Renal pelvis (tissue), 12 donors: Measurements from ENCODE around the gene OXLD1. TPM values are rescaled to one million over a fixed set of nuclear protein-coding genes. Genes with fewer than 3 reads are reported as not detected.

ENCODE experiments used
- DNase-seq: peaks from one replicate; pipeline ENCODE4 v3.0.0-alpha.2; 2013
- long read RNA-seq, 16 experiments: transcript quantifications; one replicate each; lab custom pipeline, GENCODE V29; 2026
- polyA plus RNA-seq, 3 donors: library from polyadenylated mRNA; unstranded; fragments of 120-200 nt; gene quantifications; one replicate each; pipeline ENCODE4 v1.2.1, GENCODE V29; 2013; ENCODE audit not compliant: insufficient read length in 3 of 3

OXLD1 gene
- 10 to 100 TPM; 18.9 to 24.0 (median 22.3) TPM for polyA plus RNA-seq
- long read RNA-seq, donor 1, transcript OXLD1-206 (1 exons, 1,600 nt) = major isoform, 21 of 34 reads
- long read RNA-seq, donor 1, transcript OXLD1-201 (2 exons, 620 nt) = minor isoform, 8 of 34 reads
- long read RNA-seq, donor 1, partial matches to known transcripts = 0 of 34 reads
- long read RNA-seq, donor 1, other reads (novel, unspliced or antisense) = 0 of 34 reads
- long read RNA-seq, donor 2, transcript OXLD1-206 (1 exons, 1,600 nt) = major isoform, 26 of 43 reads
- long read RNA-seq, donor 2, transcript OXLD1-201 (2 exons, 620 nt) = minor isoform, 5 of 43 reads
- long read RNA-seq, donor 2, transcript OXLD1-207 (2 exons, 821 nt) = minor isoform, 9 of 43 reads
- long read RNA-seq, donor 2, partial matches to known transcripts = 0 of 43 reads
- long read RNA-seq, donor 2, other reads (novel, unspliced or antisense) = 0 of 43 reads
- long read RNA-seq, donor 3, transcript OXLD1-201 (2 exons, 620 nt) = minor isoform, 6 of 60 reads
- long read RNA-seq, donor 3, transcript OXLD1-206 (1 exons, 1,600 nt) = major isoform, 27 of 60 reads
- long read RNA-seq, donor 3, partial matches to known transcripts = 0 of 60 reads
- long read RNA-seq, donor 3, other reads (novel, unspliced or antisense) = 21 of 60 reads
- long read RNA-seq, donor 4, transcript OXLD1-206 (1 exons, 1,600 nt) = major isoform, 23 of 48 reads
- long read RNA-seq, donor 4, transcript OXLD1-207 (2 exons, 821 nt) = minor isoform, 14 of 48 reads
- long read RNA-seq, donor 4, transcript OXLD1-201 (2 exons, 620 nt) = minor isoform, 8 of 48 reads
- long read RNA-seq, donor 4, partial matches to known transcripts = 0 of 48 reads
- long read RNA-seq, donor 4, other reads (novel, unspliced or antisense) = 0 of 48 reads
- long read RNA-seq, donor 5, transcript OXLD1-207 (2 exons, 821 nt) = minor isoform, 5 of 23 reads
- long read RNA-seq, donor 5, transcript OXLD1-206 (1 exons, 1,600 nt) = major isoform, 11 of 23 reads
- long read RNA-seq, donor 5, partial matches to known transcripts = 0 of 23 reads
- long read RNA-seq, donor 5, other reads (novel, unspliced or antisense) = 0 of 23 reads
- long read RNA-seq, donor 6, transcript OXLD1-206 (1 exons, 1,600 nt) = major isoform, 20 of 28 reads
- long read RNA-seq, donor 6, transcript OXLD1-207 (2 exons, 821 nt) = minor isoform, 6 of 28 reads
- long read RNA-seq, donor 6, partial matches to known transcripts = 0 of 28 reads
- long read RNA-seq, donor 6, other reads (novel, unspliced or antisense) = 0 of 28 reads
- long read RNA-seq, donor 7, transcript OXLD1-206 (1 exons, 1,600 nt) = major isoform, 29 of 61 reads
- long read RNA-seq, donor 7, transcript OXLD1-201 (2 exons, 620 nt) = minor isoform, 8 of 61 reads
- long read RNA-seq, donor 7, transcript OXLD1-207 (2 exons, 821 nt) = minor isoform, 10 of 61 reads
- long read RNA-seq, donor 7, partial matches to known transcripts = 0 of 61 reads
- long read RNA-seq, donor 7, other reads (novel, unspliced or antisense) = 5 of 61 reads
- long read RNA-seq, donor 8, transcript OXLD1-206 (1 exons, 1,600 nt) = major isoform, 6 of 13 reads
- long read RNA-seq, donor 8, partial matches to known transcripts = 0 of 13 reads
- long read RNA-seq, donor 8, other reads (novel, unspliced or antisense) = 0 of 13 reads
- long read RNA-seq, donor 9, transcript OXLD1-206 (1 exons, 1,600 nt) = major isoform, 35 of 54 reads
- long read RNA-seq, donor 9, transcript OXLD1-207 (2 exons, 821 nt) = minor isoform, 10 of 54 reads
- long read RNA-seq, donor 9, partial matches to known transcripts = 0 of 54 reads
- long read RNA-seq, donor 9, other reads (novel, unspliced or antisense) = 0 of 54 reads
- long read RNA-seq, donor 10, transcript OXLD1-206 (1 exons, 1,600 nt) = major isoform, 18 of 29 reads
- long read RNA-seq, donor 10, transcript OXLD1-207 (2 exons, 821 nt) = minor isoform, 5 of 29 reads
- long read RNA-seq, donor 10, partial matches to known transcripts = 0 of 29 reads
- long read RNA-seq, donor 10, other reads (novel, unspliced or antisense) = 0 of 29 reads
- long read RNA-seq, donor 11, transcript OXLD1-206 (1 exons, 1,600 nt) = major isoform, 14 of 23 reads
- long read RNA-seq, donor 11, partial matches to known transcripts = 0 of 23 reads
- long read RNA-seq, donor 11, other reads (novel, unspliced or antisense) = 0 of 23 reads
- long read RNA-seq, donor 12, transcript OXLD1-201 (2 exons, 620 nt) = minor isoform, 6 of 47 reads
- long read RNA-seq, donor 12, transcript OXLD1-206 (1 exons, 1,600 nt) = major isoform, 28 of 47 reads
- long read RNA-seq, donor 12, transcript OXLD1-207 (2 exons, 821 nt) = minor isoform, 10 of 47 reads
- long read RNA-seq, donor 12, partial matches to known transcripts = 0 of 47 reads
- long read RNA-seq, donor 12, other reads (novel, unspliced or antisense) = 0 of 47 reads
- long read RNA-seq, donor 13, transcript OXLD1-206 (1 exons, 1,600 nt) = major isoform, 16 of 20 reads
- long read RNA-seq, donor 13, partial matches to known transcripts = 0 of 20 reads
- long read RNA-seq, donor 13, other reads (novel, unspliced or antisense) = 0 of 20 reads
- long read RNA-seq, donor 14 = 0 reads
- long read RNA-seq, donor 15 = 0 reads
- long read RNA-seq, donor 16, transcript OXLD1-207 (2 exons, 821 nt) = minor isoform, 5 of 33 reads
- long read RNA-seq, donor 16, transcript OXLD1-206 (1 exons, 1,600 nt) = major isoform, 22 of 33 reads
- long read RNA-seq, donor 16, partial matches to known transcripts = 0 of 33 reads
- long read RNA-seq, donor 16, other reads (novel, unspliced or antisense) = 0 of 33 reads

DNA sequence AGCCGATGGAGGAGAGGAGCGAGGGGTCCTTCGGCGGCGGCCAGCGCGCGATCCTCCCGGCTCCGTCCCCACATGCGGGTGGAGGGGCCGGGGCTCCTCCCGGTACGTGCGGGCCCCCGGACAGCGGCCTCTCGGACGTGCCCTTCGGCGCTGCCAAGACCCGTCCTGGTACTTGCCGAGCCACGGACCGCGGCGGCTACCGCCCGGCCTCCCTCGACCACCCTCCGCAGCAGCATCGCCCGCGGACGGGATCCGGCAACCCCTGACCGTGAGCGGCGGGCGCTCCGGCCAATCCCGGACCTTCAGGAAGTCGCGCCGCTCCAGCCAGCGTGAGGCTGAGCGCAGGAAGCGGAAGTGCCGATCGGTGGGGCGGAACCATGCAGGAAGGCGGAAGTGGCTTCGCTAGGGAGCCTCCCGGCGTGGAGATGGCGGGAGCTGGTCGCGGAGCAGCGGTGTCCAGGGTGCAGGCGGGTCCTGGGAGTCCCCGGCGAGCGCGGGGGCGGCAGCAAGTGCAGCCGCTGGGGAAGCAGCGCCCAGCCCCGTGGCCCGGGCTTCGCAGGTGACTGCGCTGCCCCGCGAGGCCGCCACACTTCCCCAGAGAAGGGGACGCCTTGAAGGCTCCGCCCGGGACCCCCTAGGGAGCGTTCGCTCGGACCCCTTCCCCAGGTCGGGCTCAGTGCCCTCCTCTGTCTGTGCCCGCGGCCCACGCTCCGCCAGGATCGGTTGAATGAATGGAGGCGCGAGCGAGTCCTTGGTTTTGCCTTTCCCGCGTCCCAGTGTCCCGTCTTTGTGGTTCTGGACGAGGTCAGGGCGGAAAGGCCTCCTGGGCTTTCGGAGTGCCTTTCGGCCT is at the start of gene OXLD1, which contains the start of gene CCDC137:
TSS of gene OXLD1 (minus strand) at position 264 of the 850 bp plus-strand sequence. CDS start at position 236, 28 bp downstream.
TSS of gene CCDC137 (plus strand) at position 396 of the 850 bp plus-strand sequence. CDS start at position 426, 30 bp downstream.
- peak; percentile 96 for DNase-seq

DNA sequence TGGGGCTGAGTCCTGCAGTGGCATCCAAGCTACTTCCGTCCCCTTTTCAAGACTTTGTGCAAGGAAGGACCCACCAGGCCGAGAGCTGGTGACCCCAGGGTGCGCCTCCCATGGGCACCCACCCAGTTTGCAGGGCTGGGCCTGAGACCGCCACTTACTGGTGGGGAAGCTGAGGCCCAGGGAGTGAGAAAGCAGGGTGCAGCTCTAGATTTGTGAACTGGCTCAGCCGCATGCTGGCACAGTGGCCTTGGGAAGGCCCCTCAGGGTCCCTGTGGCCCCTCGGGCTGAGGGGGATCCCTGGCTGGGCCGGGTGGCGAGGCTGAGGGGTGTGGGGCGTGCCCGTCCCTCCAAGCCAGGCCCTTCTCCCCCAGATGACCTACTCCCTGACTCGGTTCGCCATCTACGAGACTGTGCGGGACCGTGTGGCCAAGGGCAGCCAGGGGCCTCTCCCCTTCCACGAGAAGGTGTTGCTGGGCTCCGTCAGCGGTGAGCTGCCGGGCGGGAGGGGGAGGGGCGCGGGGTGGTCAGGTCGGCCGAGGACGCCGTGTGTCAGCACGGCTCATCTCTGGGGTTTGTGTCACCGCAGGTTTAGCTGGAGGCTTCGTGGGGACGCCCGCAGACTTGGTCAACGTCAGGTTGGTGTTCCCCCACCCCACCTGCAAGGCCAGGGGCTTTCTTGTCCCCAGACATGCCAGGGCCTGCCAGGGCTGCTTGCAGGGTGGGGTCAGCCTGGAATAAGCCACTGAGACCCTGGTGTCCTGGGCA is 48.9 kb upstream of the OXLD1 start:
- no peak for DNase-seq

DNA sequence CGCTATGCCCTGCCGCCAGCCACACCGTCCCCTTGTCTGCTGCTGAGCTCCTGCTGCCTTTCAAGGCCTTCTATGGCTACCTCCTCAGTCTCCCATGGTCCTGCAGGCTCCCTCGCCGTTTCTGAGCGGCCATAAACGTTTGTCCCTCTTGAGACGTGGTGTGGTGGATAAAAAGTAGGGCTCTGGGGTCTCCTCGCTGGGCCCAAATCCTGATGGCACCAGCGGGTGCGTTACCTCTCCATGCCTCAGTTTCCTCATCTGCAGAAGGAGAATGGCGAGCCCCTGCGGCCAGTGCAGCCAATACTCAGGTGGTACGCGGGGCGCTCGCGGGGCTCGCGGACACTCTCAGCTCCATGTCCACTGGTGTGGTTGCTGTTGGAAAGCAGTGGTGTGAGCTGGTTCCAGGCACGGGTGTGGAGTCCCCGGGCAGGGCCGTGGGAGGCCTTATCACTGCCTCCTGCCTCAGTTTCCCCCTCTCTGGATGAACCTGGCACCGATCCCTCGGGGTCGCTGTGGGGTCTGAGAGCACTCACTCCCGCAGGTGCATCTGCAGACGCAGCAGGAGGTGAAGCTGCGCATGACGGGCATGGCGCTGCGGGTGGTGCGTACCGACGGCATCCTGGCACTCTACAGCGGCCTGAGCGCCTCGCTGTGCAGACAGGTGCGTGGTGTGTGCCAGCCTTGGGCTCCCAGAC is 48.2 kb upstream of the OXLD1 start:
- no peak for DNase-seq

DNA sequence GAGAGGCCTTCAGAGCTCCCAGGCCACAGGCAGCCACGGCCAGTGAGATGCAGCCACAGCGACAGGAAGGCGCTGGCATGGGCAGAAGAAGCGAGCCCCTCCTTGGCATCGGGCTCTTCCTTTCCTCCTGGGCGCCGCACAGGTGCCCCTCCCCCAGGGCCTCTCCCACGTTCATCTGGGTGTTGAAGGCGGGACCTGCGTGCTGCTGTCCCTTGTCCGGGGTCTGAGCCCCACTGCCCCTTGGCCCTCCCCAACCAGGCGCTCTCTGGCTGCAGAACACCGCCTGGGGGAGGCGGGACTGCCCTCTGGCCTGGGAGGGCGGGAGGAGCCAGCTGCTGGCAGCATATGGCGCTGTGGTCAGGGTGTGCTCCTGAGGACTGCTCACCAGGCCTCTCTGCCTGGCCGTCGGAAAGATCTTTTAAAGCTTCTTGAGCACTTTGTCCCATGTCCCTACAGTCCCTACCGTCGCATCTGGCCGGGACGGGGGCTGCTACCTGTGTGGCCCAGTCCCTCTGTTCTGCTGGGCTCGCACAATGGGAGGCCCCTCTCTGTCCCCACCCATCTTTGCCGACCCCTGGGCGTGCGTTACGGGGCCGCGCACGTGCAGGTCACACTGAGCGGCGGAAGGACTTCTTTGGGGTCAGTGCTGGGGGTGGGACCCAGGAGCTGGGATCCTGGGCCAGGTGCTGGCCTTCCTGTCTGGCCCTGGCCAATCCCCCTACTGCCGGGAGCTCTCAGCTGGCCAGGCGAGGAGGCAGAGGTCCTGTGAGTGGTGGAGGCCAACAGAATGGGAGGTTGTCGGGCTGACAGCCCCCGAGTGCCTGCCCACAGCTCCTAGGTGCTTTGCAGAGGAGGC is 47.4 kb upstream of the OXLD1 start:
- DNase-seq = no peak

DNA sequence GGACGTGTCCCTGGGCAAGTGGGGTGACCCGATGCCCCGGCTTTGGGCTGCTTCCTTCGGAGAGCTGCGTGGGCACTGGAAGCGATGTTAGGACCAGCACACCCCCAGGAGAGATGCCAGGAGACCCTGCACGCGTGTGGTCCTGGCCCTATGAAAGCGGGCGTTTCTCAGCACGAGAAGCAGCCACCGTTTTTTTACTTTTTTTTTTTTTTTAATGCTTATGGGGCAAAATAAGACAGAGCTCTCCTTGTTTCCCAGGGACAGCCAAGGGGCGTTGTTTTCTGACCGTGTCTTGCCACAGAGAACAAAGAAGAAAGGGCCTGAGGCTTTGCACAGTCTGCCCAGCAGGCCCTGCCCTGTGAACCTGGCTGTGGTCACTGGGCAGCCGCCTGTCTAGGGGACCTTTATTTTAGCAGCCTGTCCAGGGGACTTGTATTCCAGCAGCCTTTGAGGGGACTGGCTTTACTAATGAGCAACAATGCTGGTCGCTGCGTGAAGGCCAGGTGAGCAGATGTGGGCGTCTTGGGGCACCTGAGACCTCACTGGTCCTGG is 46.7 kb upstream of the OXLD1 start:
- DNase-seq = no peak

DNA sequence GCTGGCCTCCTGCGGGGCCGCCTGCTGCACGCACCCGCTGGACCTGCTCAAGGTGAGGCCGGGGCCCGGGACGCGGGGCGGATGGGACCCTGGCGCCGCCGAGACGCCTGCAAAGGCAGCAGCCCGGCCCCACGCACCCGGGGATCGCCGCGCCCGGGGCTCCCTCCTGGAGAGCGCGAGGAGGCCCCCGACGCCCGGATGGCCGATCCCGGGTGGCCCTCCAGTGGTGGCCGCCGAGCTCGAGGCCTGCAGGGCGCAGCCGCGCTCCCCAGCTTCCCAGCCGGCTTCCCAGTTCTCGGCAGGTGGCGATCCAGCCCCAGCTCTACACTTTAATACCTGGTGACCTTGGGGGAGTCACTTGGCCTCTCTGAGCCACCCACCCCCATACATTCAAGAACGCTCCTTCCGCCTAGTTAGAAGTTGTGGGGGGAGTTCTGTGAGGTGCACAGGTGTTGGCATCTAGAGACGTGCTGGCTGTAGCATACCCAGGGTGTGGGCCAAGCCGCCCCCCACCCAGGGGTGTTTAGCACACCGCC is 46.1 kb upstream of the OXLD1 start:
- no peak for DNase-seq

DNA sequence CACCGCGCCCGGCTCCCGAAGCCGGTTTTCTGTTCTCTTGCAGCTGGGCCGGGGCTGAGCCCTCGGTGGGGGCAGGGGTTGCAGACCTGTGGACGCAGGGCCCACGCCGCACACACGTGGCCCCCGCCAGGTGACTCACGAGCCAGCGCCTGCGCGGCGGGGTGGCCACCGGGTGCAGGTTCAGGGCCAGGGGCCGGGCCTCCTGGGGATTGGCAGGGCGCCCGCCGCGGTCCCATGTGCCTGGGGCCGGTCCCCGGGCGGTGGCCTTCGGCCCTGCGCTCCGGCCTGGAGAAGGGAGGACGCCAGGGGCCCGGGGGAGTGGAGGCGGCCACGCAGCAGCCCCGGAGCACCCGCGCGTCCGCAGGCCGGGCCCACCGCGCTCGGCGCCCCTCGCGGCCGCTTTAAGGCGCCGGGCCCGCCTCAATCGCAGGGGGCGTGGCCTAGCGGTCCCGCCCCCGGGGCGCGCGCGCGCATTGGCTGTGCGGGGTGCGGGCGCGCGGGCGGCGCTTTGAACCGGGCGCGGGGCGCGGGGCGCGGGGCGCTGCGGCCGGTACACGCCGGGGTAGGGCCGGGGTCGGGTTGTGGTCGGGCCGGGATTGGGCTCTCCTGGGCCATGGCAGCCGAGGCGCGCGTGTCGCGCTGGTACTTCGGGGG is 45.5 kb upstream of the OXLD1 start, which contains the start of gene SLC25A10:
TSS of gene SLC25A10 (plus strand) at position 471 of the 654 bp plus-strand sequence. CDS start at position 614, 143 bp downstream.
- DNase-seq = peak; percentile 75

DNA sequence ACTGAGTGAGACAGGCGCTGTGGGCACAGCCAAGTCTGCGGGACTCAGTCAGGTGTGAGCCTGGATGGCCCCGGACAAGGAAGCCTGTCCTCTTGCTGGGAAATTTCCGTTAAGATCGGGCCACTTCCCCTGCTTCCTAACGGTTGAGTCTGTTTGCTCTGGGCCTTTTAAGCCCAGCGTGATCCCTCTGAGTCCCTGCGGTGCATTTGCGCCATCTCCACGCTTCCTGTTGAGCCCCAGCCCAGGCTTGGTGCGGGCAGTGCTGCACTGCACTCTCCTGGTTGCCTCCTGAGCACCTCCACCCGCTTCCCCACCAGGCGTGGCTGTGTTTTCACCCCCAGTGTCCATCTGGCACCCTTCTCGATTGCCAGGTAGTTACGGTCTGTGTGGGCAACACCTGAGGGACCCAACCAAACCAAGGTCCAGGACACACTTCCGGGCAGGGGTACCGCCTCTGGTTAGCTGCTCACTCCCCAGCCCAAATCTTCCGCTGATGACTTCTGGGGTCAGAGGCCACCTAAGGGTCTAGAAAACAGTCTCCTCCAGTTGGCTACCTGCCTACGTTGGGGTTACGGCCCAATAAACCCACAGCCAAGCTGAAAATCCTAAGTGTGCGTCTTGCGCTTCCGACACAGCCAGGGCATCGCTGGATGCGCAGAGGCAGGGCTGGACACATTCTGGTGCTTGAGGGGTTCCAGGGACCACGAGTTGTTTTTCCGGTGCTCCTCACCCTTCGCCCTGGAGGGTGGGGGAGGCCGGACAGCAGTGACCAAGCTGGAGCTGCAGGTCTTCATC is 44.3 kb upstream of the OXLD1 start:
- no peak for DNase-seq

DNA sequence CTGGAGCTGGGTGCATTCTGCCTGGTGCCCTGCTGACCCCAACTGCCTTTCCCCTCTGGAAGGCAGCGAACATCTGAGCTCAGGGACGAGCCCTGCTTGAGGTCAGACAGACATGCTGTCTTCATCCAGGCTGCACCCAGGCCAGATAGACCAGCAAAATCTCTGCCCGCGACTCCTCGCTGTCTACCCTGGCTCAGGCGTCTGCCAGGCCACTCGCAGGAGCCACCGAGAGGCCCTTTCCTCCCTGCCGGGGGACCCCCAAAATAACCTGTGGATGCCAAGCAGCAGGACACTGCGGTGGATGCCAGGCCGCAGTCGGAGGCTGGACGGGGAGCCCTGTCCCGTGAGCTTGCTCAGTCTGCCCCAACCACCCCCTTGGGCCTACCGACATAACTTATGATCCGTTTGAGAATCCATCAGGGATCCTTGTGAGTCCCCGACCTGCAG is 42.4 kb upstream of the OXLD1 start:
- no peak for DNase-seq

DNA sequence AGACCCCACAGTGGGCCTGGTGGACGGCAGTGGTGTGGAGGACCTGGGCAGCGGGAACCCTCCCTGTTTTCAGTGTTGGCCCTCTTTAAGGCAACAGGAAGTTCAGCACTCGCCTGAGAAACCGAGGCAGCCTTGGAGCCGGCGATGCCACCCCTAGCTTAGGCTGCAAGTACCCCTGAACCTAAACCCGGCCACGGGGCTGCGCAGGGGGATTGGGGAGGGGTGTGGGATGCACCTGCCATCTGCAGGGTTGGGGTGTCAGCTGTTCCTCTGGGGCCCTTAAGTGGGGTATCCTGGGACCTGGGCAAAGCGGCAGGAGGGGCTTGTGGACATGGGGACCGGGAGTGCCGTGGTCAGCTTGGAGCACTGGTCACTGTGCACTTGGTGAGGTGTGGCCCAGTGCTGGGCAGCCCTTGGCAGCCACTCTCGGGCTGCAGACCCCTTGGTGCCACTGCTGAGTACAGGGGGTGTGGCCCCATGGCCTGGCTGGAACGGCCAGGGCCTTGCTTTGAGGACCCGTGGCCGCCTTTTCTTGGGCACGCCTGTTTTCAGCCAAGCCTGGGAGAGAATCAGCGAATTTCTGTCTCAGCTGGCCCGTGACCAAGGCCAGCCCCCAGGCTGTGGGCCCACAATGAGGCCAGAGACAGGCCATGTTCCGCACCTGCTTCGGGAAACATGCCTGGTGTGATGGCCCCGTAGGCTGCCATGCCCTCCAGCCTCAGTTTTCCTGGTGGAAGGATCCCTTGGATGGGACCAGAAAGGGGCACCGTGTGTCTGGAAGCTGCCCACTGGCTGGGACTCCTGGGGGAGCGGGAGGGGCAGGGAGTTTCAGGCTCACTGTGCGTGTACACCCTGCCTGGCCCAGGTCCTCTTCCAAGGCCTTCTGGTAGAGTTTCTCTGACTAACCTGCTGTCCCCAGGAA is 41.6 kb upstream of the OXLD1 start:
- no peak for DNase-seq
